ENCODE results near the gene DUT.

GRCh38 chr15:48380198-48380597 is 49.0 kb downstream of the DUT start:
- no peak for TF ChIP-seq CTCF (IDR thresholded peaks at IDR 0.05; ENCODE audit: low read depth, low read length, poor library complexity, severe bottlenecking)
- TF ChIP-seq EZH2phosphoT487 (IDR thresholded peaks at IDR 0.05; ENCODE audit: borderline replicate concordance, low read length) = no peak

Data from DOHH2 (cell line).